Inflammatory macrophage treated with lipopolysaccharide for 4 hours (primary cell): ENCODE data around the gene STARD13.
A peak's percentile ranks its signal among the peaks of the same experiment; 100 is the strongest.

Experiments used
- DNase-seq: peaks from one replicate; pipeline ENCODE4 v3.0.0-alpha.2; 2020

STARD13 gene

GRCh38 chr13:33285420-33286124 lies at the start of gene STARD13:
Gene STARD13, minus strand, starts transcription at chr13:33285755. Its CDS starts 117 bp downstream, at chr13:33285638.
- peak; percentile 54 for DNase-seq

DNA sequence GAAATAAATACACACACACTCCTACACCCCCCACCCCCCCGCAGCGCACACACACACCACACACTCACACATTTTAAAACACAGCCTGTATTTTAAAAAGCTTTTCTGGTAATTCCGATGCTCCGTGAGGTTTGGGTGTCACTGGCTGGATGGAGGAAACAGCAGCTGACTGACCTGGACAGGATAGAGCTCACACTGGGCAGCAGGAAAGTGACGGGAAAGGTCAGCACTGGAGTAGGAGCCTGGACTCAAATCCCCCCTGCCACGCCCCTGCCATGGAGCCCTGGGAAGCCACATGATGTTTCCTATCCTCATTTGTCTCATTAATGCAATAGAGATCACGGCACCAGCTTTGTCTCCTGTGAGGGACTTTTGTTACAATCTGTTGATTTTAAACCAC lies 49.3 kb upstream of the STARD13 start:
- DNase-seq: no peak

GRCh38 chr13:33331962-33332361 lies 46.4 kb upstream of the STARD13 start:
- DNase-seq: no peak

- no peak for DNase-seq
Measured at GRCh38 chr13:33330483-33330882, 44.9 kb upstream of the STARD13 start.

DNA sequence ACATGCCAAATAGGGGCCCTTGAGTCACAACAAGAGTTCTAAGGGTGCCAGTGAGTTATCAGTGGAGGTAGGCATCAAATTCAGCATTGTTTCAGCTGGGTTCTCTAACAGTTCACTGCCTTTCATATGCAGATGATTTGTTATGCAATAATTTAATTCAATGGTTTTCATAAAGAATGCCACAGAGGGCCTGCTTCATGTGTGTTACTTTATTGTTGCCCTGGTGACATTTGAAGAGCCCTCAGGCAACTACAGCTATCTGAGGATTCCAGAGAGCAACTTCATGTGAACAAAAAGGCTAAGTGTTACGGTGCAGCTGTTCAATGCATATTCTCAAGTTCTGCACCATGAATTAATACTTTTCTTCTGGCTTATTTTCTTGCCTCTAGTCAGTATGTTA lies 43.1 kb upstream of the STARD13 start:
- DNase-seq: no peak

GRCh38 chr13:33326723-33327122 lies 41.2 kb upstream of the STARD13 start:
- DNase-seq: no peak

DNA sequence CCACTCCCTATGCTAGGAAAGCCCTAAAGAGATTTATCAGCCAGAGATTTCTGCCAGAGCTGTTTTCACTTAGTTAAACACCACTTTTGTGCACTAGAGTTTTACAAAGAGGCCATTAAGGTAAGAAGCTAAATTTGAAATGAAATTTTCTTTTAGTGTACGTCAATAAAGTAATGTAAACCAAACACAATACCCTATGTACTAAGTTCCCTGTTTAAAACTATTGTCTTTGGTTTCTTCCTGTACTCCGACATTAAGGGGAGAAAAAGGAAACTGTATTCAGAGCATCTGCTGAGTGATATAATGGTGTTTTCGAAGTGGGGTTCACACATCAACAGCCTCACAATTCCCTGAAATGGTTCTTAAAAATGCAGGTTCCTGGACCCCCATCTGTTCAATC lies 40.7 kb upstream of the STARD13 start:
- DNase-seq: no peak

DNA sequence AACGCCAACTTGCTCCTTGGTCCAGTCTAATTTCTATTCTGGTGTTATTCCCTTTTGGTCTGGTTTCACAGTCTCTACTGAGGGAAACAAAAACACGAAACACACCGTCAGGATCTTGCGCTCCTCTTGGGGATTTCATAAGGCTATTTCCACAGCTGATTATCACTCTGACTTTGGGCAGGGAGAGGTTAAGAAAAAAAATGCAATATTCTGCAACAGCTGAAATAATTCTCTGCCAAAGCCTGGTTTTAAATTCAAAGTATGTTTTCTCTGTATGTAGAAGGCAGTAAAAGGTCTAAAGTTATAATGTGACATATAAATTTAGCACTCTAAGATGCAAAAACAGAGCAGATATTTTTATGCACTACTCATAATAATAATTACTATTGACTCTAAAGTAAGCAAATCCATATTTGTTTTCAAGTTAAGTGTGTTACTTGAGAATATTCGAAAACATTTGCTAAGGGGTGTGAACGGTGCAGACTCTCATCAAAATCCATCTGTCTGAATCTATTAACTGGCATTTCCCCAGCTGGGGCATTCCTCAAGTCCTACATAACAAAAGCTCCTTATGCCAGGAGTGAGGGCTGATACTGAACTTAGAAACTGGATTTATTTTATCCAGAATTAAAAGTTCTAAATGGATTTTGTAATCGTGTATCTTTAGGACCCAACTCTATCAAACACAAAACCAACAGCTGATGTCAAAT lies 38.4 kb upstream of the STARD13 start:
- no peak for DNase-seq

- no peak for DNase-seq
Measured at GRCh38 chr13:33322965-33323668, 37.6 kb upstream of the STARD13 start.

DNA sequence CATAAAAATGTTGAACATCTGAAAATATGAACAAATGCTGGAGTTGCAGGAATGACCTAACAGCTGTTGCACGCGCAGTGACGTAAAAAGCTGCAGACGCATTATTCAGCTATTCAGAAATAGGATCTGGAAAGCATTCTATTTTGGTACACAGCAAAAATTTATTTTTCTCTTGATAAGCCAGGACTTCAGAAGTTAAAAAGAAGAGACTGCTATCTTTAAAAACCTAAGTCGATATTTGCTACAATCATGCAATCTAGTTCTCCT lies 36.9 kb upstream of the STARD13 start:
- DNase-seq: no peak

GRCh38 chr13:33321686-33322542 lies 36.4 kb upstream of the STARD13 start:
- DNase-seq: no peak

DNA sequence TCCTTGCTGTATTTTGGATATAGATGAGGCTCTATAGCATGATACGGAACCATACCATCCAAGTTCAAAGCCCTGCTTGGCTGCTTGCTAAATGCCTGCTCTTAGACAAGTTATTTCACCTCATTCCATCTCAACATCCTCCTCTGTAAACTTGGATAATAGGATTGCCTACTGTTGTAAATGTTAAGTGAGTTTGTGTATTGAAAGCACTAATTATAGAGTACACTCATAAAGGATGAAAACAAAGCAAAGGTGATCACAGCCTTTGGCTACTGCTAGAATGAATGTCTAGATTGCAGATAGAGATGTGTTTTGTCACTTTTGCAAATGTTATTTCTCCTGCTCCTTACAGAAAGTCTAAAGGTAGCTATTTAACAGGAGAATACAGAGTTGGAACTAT lies 34.3 kb upstream of the STARD13 start:
- no peak for DNase-seq

GRCh38 chr13:33318744-33319143 lies 33.2 kb upstream of the STARD13 start:
- no peak for DNase-seq

GRCh38 chr13:33318037-33318436 lies 32.5 kb upstream of the STARD13 start:
- no peak for DNase-seq

- DNase-seq: no peak
Measured at GRCh38 chr13:33316890-33317289, 31.3 kb upstream of the STARD13 start.

DNA sequence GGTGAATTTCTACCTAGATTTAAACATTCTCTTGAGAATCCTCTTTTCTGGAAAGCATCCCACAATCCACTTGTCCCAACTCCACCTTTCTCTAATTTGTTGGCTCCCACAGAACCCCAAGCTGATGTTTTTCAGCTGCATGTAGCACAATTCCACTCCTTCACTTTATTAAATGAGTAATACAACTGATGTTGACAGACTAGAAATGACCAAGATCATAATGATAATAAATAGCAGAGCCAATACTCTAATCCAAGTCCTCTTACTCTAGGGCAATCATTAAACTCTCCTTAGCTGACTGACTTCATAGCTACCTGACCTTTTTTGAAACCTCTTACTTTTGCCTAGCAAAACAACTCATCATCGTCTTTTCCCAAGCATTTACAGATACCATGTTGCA lies 27.9 kb upstream of the STARD13 start:
- DNase-seq: no peak

- no peak for DNase-seq
Measured at GRCh38 chr13:33312861-33313212, 27.3 kb upstream of the STARD13 start.

DNA sequence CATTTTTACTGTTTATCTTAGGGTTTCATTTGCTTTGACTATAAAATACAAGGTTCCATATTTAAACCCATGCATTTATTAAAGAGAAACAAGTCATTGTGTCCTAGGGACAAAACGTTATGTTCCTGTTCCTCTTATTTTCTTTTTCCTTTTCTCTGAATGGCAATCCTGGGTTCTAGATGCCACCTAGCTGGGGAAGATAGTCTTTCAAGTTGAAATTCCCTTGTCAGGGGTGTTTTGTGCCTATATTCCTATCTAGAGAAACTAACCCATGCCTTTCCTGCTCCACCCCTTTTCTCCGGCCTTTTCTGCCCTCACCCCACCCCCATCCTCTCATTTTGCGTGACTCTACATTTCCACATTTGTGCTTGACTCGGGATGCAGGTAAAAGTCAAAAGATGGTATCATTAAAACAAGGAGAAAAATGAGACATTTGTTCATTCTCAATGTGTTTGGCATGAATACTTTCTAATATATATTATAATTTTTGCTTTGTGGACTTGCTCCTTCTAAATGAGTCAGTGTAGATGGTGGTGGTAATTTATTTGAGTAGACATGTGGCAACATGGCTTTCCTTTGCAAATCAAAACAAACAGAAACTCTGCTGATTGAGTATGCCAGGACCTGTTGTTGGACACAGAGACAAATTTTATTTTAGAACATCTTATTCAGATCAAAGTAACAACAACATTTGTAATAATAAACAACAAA lies 26.8 kb upstream of the STARD13 start:
- peak; percentile 11 for DNase-seq

DNA sequence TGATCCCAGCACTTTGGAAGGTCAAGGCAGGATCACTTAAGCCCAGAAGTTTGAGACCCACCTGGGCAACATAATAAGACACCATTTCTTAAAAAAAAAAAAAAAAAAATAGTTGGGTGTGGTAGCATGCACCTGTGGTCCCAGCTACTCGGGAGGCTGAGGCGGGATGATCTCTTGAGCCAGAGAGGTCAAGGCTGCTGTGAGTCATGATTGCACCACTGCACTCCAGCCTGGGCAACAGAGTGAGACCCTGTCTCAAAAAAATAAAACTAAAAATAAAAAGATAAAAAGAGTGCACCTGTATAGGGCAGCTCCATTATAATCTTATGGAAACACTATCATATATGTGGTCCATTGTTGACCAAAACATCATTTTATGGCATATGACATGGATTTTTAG lies 25.5 kb upstream of the STARD13 start:
- DNase-seq: no peak

- DNase-seq: no peak
Measured at GRCh38 chr13:33310245-33311038, 24.9 kb upstream of the STARD13 start.

DNA sequence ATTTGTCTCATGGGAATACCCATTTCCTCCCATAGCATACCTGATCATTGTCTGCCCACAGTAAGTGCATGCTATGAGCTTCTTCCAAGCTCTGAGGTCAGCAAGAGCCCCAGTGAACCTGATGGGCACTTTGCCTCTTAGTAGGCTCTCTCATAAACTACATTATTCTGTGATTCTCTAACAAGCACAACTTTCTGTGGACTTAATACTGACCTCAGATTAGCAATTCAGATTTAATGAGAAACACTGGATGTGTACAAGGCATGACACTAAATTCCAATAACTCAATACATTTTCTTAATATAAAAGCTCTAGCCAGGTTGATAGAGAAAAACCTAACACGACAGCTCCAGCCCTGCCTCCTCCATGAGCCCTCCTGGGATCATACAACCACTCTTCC lies 23.3 kb upstream of the STARD13 start:
- no peak for DNase-seq

DNA sequence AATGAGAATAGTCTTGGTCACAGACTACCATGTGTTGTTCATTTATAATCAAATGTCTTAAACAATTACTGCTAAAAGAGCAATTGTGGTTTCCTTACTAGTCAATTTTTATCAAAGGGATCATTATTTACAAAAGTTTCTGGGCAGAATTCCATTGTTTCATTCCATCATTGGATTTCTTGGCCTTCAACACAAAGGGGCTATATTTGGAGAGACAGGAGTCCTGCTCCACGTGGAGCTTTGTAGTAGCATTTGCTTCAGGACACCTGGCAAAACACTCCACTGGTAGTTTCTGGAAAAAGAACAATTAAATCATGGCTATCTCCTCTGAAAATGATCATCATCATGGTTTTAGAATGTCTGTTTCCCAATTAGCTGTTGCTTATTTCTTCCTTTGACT lies 22.3 kb upstream of the STARD13 start:
- DNase-seq: no peak
